GM21786 (cell line): ENCODE results near the gene SLC19A1.
A peak's percentile ranks its signal among the peaks of the same experiment; 100 is the strongest.

Experiments used
- ATAC-seq: cut with Tn5 transposase; IDR thresholded peaks from one replicate; pipeline ENCODE4 v1.9.1; 2021; ENCODE audit not compliant: unreplicated experiment

Gene SLC19A1

DNA sequence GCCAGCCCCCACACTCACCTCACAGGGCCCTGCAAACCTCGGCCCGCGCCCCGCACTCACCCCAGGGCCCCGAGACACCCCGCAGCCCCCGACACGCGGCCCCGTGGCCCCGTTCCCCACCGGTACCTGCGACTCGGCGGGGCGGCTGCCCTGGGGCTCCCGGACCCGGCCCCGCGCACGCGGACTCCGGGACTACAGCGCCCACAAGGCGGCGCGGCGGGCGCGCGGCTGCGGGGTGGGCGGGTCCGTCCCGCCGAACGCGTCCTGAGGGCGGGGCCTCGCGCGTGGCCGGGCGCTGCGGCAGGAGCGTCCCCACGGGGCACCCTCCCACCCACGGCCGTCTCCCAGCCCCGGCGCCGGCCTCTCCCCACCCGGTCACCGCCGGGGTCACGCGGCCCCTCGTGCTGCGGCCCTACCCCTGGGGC lies at the start of gene SLC19A1:
Gene SLC19A1 (minus strand): TSS at position 199 of the 425 bp plus-strand sequence. CDS start 4,481 bp downstream, outside the sequence.
- peak; percentile 63 for ATAC-seq

- ATAC-seq = no peak
Observed at GRCh38 chr21:45591619-45592207, 49.5 kb upstream of the SLC19A1 start.

DNA sequence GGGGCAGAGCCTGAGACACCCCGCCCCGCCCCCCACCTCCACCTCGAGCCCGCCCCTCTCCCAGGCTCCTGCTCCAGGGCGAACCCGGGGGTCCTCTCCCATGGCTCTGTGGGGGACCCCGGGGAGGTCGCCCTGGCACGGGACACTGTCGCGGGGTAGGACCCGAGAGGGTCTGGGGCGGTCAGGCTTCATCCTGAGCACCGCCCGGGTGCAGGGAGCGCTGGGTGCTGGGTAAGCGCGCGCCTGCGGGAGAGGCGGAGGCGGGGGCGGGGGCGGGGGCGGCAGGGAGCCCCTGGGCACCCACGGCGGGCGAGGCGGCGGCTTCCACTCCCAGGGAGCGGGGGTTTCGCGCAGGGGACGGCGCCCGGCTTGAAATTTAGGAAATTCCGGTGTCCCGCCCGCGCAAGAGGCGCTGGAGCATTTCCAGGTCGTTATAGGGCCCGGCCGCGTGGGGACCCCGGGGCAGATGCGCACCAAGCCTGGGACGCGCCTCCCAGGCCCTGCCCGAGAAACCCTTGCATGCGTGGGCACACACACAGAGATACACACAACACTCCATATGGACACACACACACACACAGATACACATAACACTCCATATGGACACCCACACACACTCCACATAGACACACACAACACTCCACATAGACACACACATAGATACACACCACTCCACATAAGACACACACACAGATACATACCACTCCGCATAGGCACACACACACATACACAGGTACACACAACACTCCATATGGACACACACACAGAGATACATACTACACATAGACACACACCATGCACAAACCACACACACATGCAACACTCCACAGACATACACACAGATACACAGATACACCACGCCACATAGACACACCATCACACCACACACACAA lies 48.7 kb upstream of the SLC19A1 start:
- ATAC-seq = no peak

DNA sequence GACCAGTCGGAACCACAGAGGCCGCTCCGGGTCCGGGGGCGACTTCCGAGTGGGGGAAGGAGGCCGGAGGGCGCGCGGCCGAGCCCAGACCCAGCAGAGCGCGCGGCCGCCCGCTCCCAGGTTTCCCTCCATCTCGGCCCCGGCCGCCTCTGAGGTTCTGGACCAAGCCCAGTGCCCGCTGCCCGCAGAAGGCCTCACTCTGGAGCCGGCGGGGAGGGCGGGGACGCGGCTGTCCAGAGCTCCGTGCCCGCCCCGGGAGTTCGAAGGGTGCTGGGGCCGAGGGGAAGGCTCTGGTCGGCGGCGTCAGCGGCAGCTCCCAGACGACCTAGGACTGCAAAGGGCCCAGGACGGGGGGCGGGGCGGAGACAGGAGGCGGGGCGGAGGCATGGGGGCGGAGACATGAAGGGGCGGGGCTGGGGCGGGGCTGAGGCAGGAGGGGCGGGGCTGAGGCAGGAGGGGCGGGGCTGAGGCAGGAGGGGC lies 48.0 kb upstream of the SLC19A1 start:
- no peak for ATAC-seq

- no peak for ATAC-seq
Observed at GRCh38 chr21:45589686-45590245, 47.5 kb upstream of the SLC19A1 start.

DNA sequence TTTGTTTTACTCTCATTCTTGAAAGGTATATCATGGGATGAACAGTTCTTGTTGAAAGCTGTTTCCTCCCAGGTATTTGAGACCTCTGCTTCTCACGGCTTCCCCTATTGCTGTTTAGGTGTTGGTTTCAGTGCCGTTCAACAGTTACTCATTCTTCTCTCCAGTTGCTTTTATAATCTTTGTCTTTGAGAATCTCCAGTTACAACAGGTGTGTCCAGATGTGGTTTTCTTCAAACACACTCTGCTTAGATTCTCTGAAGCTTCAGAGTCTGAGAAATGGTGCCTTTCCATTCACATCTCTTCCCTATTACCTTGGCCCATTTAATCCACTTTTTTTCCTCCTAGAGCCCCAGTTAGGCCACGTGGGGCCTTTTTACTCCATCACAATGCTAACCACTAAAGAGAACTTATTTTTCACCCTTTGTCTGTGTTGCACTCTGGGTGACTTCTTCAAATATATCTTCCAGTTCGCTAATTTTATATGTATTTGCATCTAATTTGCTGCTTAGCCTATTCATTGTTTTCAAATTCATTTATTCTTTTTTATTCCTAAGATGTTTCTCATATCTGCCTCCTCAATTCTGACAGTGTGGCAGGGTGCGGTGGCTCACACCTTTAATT lies 46.7 kb upstream of the SLC19A1 start:
- ATAC-seq = no peak

DNA sequence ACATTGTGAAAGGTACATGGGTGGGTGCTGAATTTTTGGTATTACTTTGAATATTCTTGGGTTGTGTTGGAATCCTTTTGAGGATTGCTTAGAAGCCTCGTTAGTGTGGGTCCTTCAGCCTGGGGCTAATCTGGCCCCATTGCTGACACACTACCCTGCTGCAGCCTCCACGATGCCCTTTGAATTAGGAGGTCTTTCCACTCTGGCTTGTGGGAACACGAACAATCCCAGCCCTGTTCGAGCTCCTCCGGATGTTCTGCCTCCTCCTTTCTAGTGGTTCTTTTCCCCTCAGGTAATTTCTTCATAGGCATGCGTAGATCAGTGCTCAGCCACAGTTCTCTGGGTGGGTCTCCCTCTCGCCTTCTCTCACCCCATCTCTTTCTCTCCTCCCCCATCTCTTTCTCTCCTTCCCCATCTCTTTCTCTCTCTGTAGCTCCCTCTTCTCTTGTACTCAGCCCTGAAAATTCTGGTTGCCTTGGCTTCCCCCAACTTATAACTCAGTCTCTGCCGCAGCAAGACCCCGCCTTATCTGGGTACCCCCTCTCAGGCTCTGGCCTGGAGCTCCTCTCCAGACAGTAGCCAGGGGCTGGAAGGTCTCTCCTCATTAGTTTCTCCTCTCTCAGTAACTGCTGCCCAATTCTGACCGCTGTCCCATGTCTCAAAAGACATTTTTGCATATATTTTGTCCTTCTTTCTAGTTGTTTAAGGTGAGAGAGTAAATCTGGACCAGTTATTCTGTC lies 46.0 kb upstream of the SLC19A1 start:
- ATAC-seq = no peak

DNA sequence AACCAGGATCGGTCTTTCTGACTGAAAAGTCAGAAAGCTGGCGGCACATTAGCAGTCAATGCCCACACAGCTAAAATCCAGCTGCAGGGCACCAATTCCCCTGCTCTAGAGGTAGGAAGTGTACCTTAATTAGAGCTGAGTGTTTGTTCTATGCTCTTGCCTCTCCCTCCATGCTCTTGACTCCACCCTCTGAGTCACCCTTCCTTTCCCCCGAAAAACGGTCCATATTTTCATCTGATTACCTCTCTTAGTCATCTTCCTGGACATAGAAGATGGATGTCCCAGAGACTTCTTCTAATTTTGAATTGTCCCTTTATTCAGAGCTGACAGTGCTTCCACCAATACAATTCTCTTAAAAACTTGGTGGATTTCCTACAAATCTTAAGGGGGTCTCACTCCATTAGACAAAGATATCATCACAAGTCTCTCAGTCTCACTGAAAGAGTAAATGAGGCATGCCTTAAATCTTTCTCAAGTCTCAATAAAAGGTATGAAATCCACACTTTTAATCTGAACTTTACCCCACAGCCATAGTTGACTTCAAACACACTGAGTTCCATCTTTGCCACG lies 44.1 kb upstream of the SLC19A1 start:
- no peak for ATAC-seq

DNA sequence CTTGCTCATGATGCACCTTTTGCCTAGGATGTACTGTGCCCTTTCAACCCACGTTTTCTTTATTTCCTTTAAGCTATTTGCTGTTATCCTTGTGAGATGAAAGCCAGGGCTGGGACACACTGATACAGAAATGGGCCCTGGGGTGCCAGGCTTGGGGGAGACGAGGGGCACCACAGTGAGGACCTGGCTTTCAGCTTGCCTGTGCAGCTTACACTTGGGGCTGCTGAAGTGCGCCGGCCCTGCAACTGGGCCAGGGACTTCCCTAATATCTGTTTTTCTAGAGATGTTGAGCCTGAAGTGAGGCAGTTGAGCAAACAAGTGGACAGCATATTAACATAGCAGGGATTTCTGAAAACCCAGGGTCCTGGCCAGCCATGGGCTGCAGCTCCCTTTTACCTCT lies 42.5 kb upstream of the SLC19A1 start:
- ATAC-seq = no peak

GRCh38 chr21:45583831-45584509 lies 41.7 kb upstream of the SLC19A1 start:
- ATAC-seq = no peak

DNA sequence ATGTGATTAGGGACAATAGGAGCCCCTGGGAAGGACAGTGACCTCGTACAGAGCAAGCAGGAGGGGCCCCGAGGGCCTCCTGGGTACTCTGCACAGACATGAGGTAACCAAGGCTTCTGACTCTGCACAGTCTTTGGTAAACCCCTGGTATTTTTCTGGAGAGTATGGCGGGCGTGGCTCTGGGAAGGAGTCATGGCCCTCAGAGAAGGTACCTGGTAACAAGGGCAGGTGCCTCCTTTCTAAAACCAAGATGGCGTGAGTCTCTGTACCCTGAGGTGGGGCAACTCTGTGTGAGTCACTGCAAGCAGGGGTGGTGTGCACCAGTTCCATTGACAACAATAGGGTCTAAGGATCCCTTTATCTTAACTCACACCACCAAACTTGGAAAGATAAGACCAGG lies 39.9 kb upstream of the SLC19A1 start:
- ATAC-seq = no peak

DNA sequence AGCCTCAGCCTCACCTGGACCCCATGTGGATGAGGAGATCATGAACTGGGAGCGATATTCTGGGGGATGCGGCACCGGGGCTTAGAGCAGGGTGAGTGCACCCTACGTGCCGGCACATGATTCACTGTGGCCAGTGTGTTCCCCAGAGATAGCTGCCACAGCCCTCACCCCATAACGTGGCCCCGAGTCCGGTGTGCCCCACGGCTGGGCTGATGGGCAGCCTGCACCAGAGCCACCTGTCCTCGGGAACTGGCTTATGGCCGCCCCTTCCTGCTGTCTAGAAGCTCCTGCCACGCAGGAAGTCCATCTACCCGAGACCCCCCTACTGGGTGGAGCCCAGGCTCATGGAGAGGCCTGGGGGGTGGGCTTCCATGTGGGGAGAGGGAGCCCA lies 39.1 kb upstream of the SLC19A1 start:
- ATAC-seq = no peak

DNA sequence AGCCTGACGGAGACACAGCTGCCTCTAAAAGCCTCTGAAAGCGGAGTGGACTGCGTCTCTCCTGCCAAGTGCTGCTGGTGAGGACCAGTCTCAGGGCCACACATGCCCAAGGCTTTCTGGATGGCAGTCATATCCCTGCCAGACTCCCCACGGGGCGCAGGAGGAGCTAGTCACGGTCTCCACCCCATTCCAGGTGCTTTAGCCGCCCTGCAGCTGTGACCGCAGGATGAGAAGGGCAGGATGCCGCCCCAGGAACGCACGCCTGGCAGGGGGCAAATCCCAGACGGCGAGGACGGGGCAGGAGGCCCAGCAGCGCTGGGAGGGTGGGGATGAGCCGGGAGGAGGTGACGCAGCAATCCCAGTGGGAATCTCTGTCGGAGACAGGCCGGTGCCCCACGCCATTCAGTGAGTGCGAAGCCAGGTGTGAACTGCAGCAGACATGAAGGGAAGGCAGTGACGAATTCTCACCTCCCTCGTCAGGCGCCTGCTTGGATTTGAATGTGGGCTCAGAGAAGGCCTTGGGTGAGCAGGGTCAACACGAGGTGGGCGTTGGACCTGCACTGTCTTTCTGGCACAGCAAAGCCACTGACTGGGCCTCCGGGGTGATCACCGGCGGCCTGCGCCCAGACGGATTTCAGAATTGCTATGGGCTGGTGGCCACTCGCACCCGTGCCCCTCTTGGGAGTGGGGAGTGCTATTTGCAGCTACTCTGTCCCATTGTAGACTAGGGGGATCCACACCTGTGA lies 38.5 kb upstream of the SLC19A1 start:
- no peak for ATAC-seq

GRCh38 chr21:45580181-45580575 lies 37.9 kb upstream of the SLC19A1 start:
- no peak for ATAC-seq

DNA sequence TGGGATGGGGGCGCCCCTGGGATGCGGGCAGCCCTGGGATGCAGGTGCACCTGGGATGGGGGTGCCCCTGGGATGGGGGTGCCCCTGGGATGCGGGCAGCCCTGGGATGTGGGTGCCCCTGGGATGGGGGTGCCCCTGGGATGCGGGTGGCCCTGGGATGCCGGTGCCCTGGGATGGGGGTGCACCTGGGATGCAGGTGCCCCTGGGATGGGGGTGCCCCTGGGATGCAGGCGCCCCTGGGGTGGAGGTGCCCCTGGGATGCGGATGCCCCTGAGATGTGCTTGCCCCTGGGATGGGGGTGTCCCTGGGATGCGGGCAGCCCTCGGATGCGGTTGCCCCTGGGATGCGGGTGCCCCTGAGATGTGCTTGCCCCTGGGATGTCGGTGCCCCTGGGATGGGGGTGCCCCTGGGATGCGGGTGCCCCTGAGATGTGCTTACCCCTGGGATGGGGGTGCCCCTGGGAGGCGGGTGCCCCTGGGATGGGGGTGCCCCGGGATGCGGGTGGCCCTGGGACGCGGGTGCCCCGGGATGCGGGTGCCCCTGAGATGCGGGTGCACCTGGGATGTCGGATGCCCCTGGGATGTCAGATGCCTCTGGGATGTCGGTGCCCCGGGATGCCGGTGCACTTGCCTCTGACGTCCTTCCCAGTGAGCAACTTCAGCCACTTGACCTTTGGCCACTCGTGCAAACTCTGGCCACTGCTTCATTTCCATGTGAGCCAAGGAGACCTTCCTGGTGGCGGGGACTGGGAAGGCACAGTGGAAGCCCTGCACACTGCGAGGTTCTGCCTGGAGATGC lies 37.3 kb upstream of the SLC19A1 start:
- no peak for ATAC-seq

DNA sequence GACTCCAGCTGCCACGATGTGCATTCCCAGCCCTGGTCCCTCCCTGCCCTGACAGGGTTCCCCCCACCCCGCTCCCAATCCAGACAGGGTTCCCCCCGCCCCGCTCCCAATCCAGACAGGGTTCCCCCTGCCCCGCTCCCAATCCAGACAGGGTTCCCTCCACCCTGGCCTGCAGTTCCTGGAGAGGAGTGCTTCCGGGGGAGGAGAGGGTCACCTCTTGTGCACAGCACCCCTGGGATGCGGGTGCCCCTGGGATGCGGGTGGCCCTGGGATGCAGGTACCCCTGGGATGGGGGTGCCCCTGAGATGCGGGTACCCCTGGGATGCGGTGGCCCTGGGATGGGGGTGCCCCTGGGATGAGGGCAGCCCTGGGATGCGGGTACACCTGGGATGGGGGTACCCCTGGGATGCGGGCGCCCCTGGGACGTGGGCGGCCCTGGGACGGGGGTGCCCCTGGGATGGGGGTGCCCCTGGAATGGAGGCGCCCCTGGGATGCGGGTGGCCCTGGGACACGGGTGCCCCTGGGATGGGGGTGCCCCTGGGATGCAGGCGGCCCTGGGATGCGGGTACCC lies 36.7 kb upstream of the SLC19A1 start:
- ATAC-seq = no peak

- ATAC-seq = no peak
Observed at GRCh38 chr21:45578176-45578801, 36.0 kb upstream of the SLC19A1 start.

DNA sequence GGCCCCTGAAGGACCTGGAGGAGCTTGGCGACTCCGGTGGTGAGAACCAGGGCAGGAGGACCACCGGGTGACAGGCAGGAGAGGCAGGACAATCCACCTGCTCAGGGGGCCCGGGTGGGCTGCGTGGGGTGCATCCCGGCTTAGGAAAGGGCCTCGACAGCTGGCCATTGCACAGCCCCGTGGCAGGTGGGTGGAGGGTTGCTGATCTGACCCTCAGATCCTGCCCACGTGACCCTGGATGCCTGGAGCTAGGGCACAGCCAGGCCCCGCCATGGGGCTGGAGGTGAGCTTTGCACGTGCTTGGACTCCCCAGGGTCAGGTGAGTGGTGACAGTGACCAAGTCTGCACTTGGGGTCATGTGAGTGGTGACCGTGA lies 35.5 kb upstream of the SLC19A1 start:
- ATAC-seq = no peak
